HS-5 (cell line): Measurements from ENCODE around the gene DSC3.

Source experiments
- DNase-seq: peaks from one replicate; pipeline ENCODE4 v3.0.0-alpha.2; 2012; ENCODE audit warnings: low read depth

Gene DSC3

DNA sequence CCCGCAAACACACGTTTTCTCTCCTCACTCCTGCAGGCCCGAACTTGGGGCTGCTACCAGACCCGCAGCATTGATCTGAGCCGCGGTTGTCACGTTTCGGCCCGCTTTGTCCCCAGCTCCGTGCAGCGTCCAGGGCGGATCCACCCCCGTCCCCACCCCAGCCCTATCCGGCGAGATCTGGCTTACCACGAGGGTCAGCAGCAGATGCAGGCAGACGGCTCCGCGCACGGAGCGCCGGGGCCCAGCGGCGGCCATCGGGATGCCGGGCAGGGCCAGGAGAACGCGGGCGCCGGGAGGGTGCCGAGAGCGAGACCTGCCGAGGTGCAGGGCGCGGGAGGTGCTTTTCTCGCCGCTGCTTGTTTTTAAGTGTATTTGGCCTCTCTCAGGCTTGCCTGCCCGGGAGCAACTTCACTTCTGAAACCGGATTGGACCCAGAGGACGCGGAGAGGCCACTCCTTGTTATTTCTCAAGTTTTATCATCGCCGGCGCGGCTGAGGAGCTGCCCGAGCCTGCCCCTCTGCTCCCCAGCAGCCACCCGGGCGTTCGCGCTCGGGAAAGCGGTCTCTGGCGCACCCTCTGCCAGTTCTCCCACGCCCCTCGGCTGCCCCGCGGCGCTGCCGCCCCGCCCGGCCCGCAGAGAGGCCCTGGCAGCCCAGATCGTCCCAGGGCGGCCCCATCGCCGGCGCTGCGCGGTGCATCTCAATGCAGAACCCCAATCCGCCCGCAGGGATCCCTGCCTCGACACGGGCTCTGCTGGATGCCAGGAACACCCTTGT is at the start of gene DSC3:
TSS of gene DSC3 (minus strand) at position 337 of the 776 bp plus-strand sequence. CDS start at position 255, 82 bp downstream.
- no peak for DNase-seq

DNA sequence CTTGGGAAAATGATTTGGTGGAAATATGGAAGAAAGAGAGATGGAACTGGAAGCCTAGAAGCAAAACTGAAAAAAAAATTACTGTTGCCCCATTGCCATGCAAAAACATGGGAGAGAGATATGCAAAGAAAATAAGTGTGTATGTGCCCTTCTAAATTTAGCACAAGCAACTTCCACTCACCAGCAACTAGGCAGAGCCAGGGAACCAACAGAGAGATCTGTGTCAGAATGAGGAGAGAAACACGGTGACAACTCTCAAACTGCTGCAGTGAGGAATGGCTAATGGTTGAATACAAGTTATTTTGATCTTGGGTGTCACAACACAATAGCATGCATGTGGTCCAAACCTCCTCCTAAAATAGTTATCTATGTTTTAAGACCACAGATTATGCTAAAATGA is 48.8 kb upstream of the DSC3 start:
- no peak for DNase-seq

DNA sequence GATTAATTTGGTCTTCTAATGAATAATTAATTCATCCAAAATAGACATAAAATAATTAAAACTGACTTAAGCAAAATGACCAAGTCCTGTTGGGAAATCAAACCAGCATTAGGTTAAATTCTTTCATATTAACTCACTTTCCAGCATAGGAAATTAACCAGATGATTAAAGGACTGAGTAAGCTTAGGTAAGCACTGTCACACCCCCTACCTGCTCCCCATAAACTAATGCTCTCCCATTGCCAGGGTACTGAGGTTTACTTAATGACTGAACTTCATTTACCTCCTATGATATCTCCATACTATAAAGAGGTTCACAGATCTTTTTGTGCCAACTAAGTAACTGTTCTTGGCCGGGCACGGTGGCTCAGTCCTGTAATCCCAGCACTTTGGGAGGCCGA is 46.0 kb upstream of the DSC3 start:
- no peak for DNase-seq

GRCh38 chr18:31079973-31080372 is 37.4 kb upstream of the DSC3 start:
- no peak for DNase-seq

- no peak for DNase-seq
These were observed 35.3 kb upstream of the DSC3 start for GRCh38 chr18:31077878-31078277.

- no peak for DNase-seq
These were observed 29.6 kb upstream of the DSC3 start for GRCh38 chr18:31072175-31072574.

DNA sequence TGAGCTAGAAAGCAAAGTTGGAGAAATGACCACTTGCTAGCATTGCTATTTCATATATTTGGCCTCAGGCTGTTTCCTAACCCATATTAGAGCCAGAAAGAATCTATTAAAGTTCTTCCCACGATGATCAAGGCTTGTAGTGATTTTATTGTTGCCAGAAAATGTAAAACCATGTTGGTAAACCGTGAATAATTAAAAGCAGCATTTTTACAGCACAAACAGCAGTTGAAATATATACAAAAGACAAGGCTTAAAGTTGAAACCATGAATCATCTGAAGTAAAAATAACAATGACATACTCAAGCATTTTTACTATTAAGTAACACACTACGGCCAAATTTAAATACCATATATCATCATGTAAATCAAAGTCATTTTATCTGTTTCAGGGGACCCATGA is 27.7 kb upstream of the DSC3 start:
- DNase-seq = peak; percentile 1

GRCh38 chr18:31066266-31066665 is 23.7 kb upstream of the DSC3 start:
- no peak for DNase-seq

DNA sequence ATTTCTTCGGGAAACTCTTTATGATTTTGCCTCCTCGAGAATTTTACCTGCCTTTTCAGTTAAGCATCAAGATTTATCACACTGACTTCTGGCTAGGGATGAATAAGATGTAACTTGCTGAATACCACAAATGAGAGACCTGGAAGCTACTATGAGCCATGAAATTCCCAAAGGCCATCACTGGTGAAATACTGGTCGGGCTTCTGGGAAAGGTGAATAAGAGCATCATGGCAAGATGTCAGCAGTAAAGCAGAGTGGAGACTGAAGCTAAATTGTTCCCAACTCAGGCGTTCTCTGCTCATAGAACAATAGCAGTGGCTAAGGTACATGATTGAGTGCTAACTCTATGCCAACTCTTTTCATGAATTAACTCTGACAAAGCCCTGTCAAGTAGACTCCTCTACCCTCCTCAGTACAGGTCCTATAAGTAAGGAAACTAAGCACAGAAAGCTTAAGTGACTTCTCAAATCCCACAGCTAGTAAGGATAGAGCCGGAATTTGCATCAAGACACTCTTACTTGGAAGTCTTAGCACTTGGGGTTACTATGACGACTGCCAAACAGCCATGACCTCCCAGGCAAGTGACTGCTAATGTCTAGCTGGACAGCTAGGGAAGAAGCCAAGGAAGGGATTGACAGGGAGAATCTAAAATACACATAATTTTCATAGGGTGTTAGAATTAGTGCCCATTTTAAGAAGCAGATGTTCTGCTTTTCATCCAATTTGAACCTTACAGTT is 22.7 kb upstream of the DSC3 start:
- DNase-seq = no peak

DNA sequence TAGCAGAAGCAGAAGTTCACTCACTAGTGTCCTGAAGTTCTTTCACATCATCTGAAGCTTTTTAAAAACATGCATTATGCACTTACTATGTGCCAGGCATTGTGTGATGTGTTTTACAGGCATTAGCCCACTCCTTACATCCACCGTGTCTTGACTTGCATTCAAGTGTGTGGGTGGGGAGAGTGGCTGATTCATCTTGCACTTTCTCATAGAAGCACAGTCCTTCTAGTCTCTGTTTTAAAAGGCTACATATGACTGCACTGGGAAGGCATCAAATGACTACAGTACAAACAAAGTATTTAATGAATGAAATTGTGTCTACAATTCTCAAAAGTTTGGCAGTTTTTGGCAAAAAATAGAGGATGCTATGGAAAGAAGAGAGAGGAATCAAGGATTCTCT is 21.6 kb upstream of the DSC3 start:
- DNase-seq = no peak

DNA sequence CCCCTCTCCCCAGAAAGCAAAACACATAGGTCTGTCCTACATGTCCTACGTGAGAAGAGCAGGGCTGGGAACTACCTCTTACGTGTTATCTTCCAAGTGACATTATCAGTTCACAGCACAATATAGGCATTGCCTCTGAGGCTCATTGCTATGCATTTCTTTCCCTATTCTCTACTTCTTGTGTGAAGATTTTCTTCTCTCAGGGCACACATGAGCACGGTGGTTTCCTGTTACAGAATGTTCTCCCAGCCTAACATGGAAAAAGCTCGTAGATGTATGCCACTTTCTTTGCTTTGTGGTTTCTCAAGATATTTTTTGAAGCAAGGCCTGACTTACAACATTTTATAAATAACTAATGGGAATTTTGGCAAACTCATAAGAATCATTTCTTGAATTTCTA is 19.4 kb upstream of the DSC3 start:
- no peak for DNase-seq

GRCh38 chr18:31058897-31059296 is 16.4 kb upstream of the DSC3 start:
- DNase-seq = no peak

DNA sequence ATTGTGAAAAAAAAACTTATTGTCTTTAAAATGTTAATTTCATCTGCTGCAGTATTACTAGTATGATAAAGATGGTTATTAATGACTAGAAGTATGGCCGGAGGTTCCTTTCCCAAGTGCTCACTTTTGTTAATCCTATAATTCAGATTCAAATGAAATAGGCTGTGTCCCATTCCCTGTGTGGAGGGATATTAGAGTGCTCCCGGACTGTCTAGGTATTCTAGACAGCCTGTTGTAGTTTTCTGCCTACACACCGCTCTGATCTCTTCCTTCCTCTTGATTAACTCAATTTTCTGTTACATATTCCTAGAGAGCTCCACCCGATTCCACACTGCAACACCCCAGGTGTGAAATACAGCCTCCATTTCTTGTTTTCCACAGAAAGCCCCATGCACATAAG is 15.4 kb upstream of the DSC3 start:
- DNase-seq = no peak

- DNase-seq = no peak
These were observed 14.5 kb upstream of the DSC3 start for GRCh38 chr18:31057051-31057450.

- DNase-seq = no peak
These were observed 13.8 kb upstream of the DSC3 start for GRCh38 chr18:31056296-31056695.

DNA sequence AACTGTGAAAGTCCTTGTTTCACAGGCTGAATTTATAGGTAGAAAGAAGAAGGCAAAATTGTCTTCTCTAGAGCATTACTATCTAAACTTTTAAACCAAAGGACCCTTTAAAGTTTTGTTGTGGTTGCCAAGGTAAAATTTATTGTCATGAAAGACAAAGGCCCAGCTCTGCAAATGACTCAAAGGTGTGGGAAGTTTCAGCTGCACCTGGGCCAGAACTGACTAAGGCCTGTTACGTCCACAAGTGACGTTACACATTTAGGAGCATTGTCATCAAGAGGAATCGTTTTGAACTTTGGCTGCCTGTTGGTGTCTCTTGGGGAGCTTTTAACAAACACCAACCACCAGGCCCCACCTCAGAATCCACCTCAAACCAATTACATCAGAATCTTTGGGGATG is 8.1 kb upstream of the DSC3 start:
- no peak for DNase-seq

DNA sequence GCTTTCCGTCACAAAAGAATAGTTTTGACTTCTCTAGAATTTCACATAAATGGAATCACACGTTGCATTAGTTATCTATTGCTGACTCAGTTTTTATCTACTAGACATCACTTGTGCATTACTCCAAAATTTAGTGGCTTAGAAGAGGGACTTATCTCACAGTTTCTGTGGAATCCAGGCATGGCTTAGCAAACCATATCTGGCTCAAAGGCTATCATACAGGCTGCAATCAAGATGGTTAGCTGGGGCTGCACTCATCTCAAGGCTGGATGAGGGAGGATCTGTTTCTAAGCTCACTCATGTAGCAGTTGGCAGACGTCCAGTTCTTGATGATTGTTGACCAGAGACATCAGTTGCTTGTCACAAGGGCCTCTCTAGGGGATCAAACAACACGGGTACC is 6.6 kb upstream of the DSC3 start:
- no peak for DNase-seq

- no peak for DNase-seq
These were observed 5.7 kb upstream of the DSC3 start for GRCh38 chr18:31048216-31048615.

- no peak for DNase-seq
These were observed 4.4 kb upstream of the DSC3 start for GRCh38 chr18:31046916-31047315.

DNA sequence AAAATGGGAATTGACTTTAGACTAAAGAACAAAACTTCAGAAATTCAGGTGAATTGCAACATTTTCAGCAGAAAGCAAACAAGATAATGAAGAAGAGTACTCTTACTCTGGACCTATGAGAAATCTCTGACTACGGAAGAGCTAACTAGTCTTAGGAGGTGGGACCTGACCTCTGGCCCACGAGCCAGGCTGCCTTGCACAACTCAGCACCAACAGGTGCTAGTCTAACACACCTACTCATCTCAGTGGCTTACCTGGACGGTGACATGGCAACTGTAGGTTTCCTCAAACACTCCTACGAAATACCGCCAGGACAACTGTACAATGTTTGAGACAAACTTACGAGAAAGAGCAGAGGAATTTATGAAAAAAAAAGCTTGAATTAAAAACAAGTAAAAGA is 3.1 kb upstream of the DSC3 start:
- DNase-seq = no peak

GRCh38 chr18:31044926-31045325 is 2.4 kb upstream of the DSC3 start:
- DNase-seq = no peak

DNA sequence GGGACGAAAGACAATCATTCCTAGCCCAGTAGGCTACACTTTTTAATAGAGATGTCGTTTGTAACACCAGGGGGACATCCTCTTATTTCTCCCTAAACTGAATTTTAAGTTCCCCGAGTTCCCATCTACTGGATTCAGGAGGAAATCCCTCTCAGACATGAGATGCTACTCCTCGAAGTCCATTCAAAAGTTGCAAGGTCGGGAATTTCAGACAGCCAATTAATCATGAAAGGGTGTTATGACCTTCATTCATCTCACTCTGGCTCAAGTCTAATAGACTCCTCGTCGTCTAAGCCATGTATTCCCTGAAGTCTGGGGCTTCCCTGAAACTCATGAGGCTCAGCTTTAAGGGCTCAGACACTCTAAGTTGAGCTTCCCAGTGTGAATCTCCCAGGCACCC is 1.2 kb upstream of the DSC3 start:
- DNase-seq = no peak

DNA sequence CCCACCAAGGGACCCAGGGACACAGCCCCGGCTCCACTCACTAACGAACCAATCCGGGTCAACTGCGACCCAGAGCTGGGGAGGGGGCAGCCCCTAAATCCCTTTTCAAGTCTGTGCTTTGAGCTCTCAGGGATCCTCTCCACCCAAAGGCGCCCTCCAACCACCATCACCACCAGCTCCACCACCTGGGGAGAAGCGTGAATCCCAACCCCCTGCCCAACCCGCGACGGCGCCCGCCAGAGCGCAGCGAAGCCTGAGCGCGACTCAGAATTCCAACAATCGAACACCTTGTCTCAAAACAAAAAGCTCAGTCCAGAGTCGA is 497 bp downstream of the DSC3 start:
- DNase-seq = no peak
